ENCODE results near the gene AHRR. TPM values are rescaled to one million over a fixed set of nuclear protein-coding genes. Genes with fewer than 3 reads are reported as not detected.
"Not testable (repeated sequence)": the region's sequence is repeated elsewhere in the genome, so short reads cannot be mapped to it uniquely, and the experiment has no call there.

AHRR gene
- total RNA-seq, 1 donor = 54.6 TPM

DNA sequence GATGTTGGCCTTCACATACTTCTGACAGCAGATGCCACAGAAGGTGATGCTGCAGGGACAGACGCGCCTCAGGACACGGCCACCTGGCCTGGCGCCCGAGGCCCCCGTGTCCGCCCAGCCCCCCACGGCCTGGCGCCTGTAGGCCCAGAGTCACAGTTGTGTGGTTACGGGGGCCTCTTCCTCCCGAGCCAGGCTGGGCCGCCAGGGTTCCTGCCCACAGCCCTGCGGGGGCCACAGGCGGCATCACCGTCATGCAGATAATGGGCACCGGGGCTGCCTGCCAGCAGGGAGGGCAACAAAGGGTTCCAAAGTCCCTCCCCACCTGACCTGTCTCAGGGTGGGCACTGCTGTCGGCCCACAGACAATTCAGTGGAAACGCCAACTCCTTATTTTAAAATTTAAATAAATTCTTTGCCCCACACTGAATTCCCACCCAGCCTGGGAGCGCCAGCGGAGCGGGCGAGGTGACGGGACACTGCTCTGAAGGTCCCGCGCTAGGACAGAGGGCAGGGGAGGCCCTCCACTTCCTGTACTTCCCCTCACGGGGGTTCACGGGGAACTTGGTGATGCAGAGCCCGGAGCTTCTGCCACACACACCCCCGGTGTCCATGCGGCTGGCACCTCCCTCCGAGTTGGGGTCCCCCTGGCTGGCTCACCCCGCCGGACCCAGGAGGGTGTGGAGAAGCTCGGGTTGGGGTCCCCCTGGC lies 162.1 kb downstream of the AHRR start:
- TF ChIP-seq, protein P1, sequence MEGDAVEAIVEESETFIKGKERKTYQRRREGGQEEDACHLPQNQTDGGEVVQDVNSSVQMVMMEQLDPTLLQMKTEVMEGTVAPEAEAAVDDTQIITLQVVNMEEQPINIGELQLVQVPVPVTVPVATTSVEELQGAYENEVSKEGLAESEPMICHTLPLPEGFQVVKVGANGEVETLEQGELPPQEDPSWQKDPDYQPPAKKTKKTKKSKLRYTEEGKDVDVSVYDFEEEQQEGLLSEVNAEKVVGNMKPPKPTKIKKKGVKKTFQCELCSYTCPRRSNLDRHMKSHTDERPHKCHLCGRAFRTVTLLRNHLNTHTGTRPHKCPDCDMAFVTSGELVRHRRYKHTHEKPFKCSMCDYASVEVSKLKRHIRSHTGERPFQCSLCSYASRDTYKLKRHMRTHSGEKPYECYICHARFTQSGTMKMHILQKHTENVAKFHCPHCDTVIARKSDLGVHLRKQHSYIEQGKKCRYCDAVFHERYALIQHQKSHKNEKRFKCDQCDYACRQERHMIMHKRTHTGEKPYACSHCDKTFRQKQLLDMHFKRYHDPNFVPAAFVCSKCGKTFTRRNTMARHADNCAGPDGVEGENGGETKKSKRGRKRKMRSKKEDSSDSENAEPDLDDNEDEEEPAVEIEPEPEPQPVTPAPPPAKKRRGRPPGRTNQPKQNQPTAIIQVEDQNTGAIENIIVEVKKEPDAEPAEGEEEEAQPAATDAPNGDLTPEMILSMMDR (IDR thresholded peaks at IDR 0.05; ENCODE audit: extremely low read depth, low read depth, low read length) = no peak
- DNase-seq (ENCODE audit: insufficient read length, low spot score, missing footprints) = no peak
- H3K36me3 ChIP-seq (ENCODE audit: insufficient read depth, low read length) = no peaks in the 10 kb centered on the region
- H3K9me3 ChIP-seq (ENCODE audit: low read depth, low read length) = no peaks in the 10 kb centered on the region
- no peaks in the 10 kb centered on the region for H3K79me2 ChIP-seq (ENCODE audit: insufficient read depth, low read length)
- no peaks in the 10 kb centered on the region for H3K4me1 ChIP-seq (ENCODE audit: insufficient read depth, low read length)
- H3K27ac ChIP-seq (ENCODE audit: low read depth, low read length) = no peak overlapping the region
- H3K4me3 ChIP-seq (ENCODE audit: insufficient read depth, low read length) = no peak overlapping the region
- H3K27me3 ChIP-seq (ENCODE audit: insufficient read depth, low read length) = peaks cover 13% of the 10 kb centered on the region
- H4K20me1 ChIP-seq (ENCODE audit: insufficient read depth, low read length) = peaks cover 3% of the 10 kb centered on the region
- no peak overlapping the region for H3K4me2 ChIP-seq (ENCODE audit: insufficient read depth, low read length)
- no peak overlapping the region for H2AFZ ChIP-seq (ENCODE audit: low read length)

DNA sequence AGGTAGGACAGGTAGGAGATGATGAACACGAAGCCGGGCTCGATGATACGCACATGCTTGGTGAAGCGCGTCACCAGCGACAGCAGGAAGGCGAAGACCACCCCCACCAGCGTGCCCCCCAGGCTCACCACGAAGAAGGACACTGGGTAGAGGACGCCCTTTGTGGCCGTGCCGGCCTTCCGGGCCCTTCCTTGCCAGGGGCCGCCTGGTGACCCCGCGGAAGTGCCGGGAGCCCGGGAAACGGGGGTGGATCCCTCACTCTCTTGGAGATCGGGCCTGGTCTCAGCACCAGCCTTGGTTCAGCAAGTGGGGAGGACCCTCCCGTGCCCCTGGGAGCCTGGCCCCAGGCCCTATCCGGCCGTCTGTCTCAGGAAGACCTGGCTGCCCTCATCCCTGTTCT lies 163.0 kb downstream of the AHRR start:
- Histone ChIP-seq H3K9me3 (ENCODE audit: low read depth, low read length) (no peaks in the 10 kb centered on the region), H2AFZ (ENCODE audit: low read length) (no peak overlapping the region), H3K79me2 (ENCODE audit: insufficient read depth, low read length) (no peaks in the 10 kb centered on the region), H3K27ac (ENCODE audit: low read depth, low read length) (no peak overlapping the region), H3K4me2 (ENCODE audit: insufficient read depth, low read length) (no peak overlapping the region), H3K36me3 (ENCODE audit: insufficient read depth, low read length) (no peaks in the 10 kb centered on the region), H3K27me3 (ENCODE audit: insufficient read depth, low read length) (peaks cover 11% of the 10 kb centered on the region), H3K4me1 (ENCODE audit: insufficient read depth, low read length) (no peaks in the 10 kb centered on the region), H3K4me3 (ENCODE audit: insufficient read depth, low read length) (no peak overlapping the region), H4K20me1 (ENCODE audit: insufficient read depth, low read length) (peaks cover 2% of the 10 kb centered on the region)
- DNase-seq (ENCODE audit: insufficient read length, low spot score, missing footprints) = no peak
- TF ChIP-seq, protein P1 (IDR thresholded peaks at IDR 0.05; ENCODE audit: extremely low read depth, low read depth, low read length) = no peak

DNA sequence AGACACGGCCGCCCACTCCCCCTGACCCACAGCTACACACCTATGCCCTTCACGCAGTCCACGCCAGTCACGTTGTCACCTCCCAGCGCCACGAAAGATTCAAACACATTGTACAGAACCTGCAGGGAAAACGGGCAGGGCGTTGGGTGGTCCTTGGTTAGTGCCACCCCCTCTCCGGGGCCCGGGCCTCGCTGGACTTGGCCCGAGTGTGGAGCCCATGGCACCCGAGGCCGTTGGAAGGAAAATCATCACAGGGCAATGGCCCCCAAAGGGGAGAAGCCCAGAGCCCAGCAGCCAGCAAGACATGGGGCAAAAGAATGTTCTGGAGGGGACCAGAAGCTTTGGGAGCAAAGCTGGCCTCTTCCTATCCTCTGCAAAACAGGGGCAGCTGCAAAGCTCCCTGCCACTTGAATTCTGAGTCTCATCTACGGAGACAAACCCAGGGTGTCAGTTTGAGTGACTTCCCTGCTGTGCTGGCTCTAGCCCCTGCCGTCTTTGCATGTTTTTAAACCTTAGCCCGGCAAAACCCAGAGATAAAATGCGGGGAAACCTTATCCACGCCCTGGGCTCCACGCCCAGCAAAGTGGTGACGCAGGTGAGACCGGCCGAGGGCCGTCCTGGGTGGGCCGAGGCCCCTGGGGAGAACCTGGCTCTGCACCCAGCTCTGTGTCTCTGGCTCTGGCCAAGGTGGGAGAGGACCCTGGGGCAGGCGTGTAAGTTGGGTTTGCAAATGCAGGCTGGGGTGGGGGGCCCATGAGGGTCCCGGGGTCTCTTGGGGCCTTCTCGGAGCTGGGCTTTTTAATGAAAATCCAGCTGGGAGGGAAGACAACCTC lies 163.8 kb downstream of the AHRR start:
- Histone ChIP-seq H3K27ac (ENCODE audit: low read depth, low read length) (no peak overlapping the region), H3K79me2 (ENCODE audit: insufficient read depth, low read length) (no peaks in the 10 kb centered on the region), H4K20me1 (ENCODE audit: insufficient read depth, low read length) (no peaks in the 10 kb centered on the region), H2AFZ (ENCODE audit: low read length) (no peak overlapping the region), H3K4me3 (ENCODE audit: insufficient read depth, low read length) (no peak overlapping the region), H3K4me2 (ENCODE audit: insufficient read depth, low read length) (no peak overlapping the region), H3K9me3 (ENCODE audit: low read depth, low read length) (no peaks in the 10 kb centered on the region), H3K4me1 (ENCODE audit: insufficient read depth, low read length) (no peaks in the 10 kb centered on the region), H3K36me3 (ENCODE audit: insufficient read depth, low read length) (no peaks in the 10 kb centered on the region), H3K27me3 (ENCODE audit: insufficient read depth, low read length) (peaks cover 9% of the 10 kb centered on the region)
- DNase-seq (ENCODE audit: insufficient read length, low spot score, missing footprints) = no peak
- TF ChIP-seq, protein P1 (IDR thresholded peaks at IDR 0.05; ENCODE audit: extremely low read depth, low read depth, low read length) = no peak

DNA sequence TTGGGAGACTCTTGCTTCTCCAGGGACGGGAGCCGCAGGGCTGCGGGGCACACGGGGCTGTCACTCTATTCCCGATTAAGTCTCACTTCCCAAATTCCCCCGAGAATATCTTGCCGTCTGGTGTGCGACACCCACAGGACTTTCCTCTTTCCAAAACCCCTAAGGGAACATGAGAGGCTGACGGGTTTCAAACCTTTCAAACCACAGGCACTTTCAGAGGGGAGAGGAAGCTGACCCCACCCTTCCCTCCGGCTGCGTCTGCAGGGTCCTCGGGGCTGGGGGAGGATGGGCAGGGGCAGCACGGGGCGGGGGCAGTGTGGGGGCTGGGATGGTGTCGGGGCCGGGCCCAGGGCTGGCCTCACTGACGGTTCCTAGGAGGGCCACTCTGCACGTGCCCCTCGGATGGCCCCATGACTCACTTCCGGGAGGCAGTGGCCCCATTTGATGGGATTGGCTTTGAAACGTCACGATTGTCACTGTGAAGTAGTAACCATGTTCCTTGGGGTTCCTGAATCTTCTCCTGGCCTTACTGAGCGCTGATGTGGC lies 164.5 kb downstream of the AHRR start:
- Histone ChIP-seq H3K4me2 (ENCODE audit: insufficient read depth, low read length) (no peak overlapping the region), H3K27ac (ENCODE audit: low read depth, low read length) (no peak overlapping the region), H4K20me1 (ENCODE audit: insufficient read depth, low read length) (no peaks in the 10 kb centered on the region), H3K36me3 (ENCODE audit: insufficient read depth, low read length) (no peaks in the 10 kb centered on the region), H3K27me3 (ENCODE audit: insufficient read depth, low read length) (peaks cover 4% of the 10 kb centered on the region), H2AFZ (ENCODE audit: low read length) (no peak overlapping the region), H3K79me2 (ENCODE audit: insufficient read depth, low read length) (no peaks in the 10 kb centered on the region), H3K4me1 (ENCODE audit: insufficient read depth, low read length) (no peaks in the 10 kb centered on the region), H3K4me3 (ENCODE audit: insufficient read depth, low read length) (no peak overlapping the region), H3K9me3 (ENCODE audit: low read depth, low read length) (no peaks in the 10 kb centered on the region)
- DNase-seq (ENCODE audit: insufficient read length, low spot score, missing footprints) = peak; percentile 89
- TF ChIP-seq, protein P1 (IDR thresholded peaks at IDR 0.05; ENCODE audit: extremely low read depth, low read depth, low read length) = no peak

DNA sequence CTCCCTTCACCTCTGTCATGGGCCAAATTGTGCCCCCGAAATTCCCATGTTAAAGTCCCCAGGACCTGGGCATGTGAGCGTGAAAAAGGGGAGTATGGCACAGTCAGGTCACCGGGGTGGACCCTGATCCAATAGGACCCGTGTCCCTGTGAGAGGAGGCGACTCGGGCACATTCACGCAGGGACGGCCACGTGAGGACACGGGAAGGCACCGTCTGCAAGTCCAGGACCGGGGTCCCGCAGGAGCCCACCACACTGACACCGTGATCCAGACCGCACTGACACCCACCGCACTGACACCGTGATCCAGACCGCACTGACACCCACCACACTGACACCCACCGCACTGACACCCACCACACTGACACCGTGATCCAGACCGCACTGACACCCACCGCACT lies 165.1 kb downstream of the AHRR start:
- not testable (repeated sequence) for H3K27me3 ChIP-seq (ENCODE audit: insufficient read depth, low read length); DNase-seq (ENCODE audit: insufficient read length, low spot score, missing footprints); H3K4me1 ChIP-seq (ENCODE audit: insufficient read depth, low read length); H3K4me3 ChIP-seq (ENCODE audit: insufficient read depth, low read length); H3K27ac ChIP-seq (ENCODE audit: low read depth, low read length); H2AFZ ChIP-seq (ENCODE audit: low read length); H3K4me2 ChIP-seq (ENCODE audit: insufficient read depth, low read length); H4K20me1 ChIP-seq (ENCODE audit: insufficient read depth, low read length); H3K9me3 ChIP-seq (ENCODE audit: low read depth, low read length); H3K79me2 ChIP-seq (ENCODE audit: insufficient read depth, low read length); H3K36me3 ChIP-seq (ENCODE audit: insufficient read depth, low read length)

Data from osteoblast (primary cell).